ENCODE measurements around the gene PLEKHF1.
"Not testable (repeated sequence)": the region's sequence is repeated elsewhere in the genome, so short reads cannot be mapped to it uniquely, and the experiment has no call there.

Gene PLEKHF1

DNA sequence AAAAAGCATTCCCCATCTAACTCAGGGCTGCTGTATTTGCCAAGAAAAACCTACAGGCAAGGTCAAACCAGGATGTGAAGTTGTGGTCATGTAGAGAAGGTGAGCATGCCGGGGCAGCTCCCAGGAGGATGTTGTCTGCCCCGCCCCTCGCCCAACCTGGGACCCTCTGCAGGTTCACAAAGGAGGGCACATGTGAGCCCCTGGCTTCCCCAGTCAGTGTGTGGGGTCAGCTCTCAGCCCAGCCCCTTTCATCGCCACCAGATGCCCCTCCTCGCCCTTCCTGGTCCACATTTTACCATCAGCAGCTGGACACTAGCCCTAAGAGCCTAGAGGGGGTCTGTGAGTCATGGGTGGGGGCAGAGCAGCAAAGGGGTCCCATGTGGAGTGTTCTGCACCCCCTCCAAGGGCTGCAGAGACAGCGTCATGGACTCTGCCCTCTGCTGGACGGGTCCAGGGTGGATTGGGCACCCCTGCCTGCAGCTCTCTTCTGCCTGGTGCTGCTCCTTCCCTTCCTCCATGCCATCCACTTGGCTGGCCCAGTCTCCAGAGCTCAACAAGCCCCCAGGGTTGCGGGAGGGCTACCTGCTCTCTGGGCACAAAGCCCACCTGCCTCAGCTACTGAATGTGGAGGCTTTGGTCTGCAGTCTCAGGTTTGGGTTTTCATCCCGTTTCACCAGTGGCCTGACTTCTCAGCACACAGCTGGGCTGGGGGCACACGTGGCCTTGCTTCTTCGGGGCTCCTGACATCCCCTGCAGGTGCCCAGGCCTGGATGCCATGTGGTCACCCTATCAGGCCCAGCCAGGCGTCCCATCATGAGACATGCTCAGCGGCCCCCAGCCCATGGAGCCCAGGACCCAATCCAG, 3.7 kb downstream of the PLEKHF1 start:
- Histone ChIP-seq H3K36me3 (ENCODE audit: control insufficient read depth, insufficient read depth, low read length) (peaks cover 6% of the 10 kb centered on the region), H3K27me3 (replicated peaks; ENCODE audit: control insufficient read depth, insufficient read depth, low read length) (no peaks in the 10 kb centered on the region), H3K4me3 (replicated peaks; ENCODE audit: low read depth, low read length) (no peak overlapping the region)
- no peak for DNase-seq (ENCODE audit: extremely low read depth, insufficient read length)
- TF ChIP-seq, protein P1, sequence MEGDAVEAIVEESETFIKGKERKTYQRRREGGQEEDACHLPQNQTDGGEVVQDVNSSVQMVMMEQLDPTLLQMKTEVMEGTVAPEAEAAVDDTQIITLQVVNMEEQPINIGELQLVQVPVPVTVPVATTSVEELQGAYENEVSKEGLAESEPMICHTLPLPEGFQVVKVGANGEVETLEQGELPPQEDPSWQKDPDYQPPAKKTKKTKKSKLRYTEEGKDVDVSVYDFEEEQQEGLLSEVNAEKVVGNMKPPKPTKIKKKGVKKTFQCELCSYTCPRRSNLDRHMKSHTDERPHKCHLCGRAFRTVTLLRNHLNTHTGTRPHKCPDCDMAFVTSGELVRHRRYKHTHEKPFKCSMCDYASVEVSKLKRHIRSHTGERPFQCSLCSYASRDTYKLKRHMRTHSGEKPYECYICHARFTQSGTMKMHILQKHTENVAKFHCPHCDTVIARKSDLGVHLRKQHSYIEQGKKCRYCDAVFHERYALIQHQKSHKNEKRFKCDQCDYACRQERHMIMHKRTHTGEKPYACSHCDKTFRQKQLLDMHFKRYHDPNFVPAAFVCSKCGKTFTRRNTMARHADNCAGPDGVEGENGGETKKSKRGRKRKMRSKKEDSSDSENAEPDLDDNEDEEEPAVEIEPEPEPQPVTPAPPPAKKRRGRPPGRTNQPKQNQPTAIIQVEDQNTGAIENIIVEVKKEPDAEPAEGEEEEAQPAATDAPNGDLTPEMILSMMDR (IDR thresholded peaks at IDR 0.05; ENCODE audit: insufficient read depth, low read length, poor library complexity, severe bottlenecking): peak; percentile 46

DNA sequence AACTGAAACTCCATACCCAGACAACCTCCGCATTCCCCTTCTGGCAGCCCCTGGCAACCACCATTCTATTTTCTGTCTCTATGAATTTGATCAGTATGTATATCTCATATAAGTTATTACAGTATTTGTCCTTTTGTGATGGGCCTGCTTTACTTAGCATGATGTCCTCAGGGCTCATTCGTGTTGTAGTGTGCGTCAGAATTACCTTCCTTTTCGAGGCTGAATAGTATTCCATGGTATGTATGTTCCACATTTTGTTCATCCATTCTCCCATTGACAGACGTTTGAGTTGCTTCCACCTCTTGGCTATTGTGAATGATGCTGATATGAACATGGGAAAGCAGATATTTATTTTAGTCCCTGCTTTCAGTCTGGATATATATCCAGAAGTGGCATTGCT, 5.0 kb downstream of the PLEKHF1 start:
- H3K4me3 ChIP-seq (replicated peaks; ENCODE audit: low read depth, low read length): no peak overlapping the region
- TF ChIP-seq, protein P1 (IDR thresholded peaks at IDR 0.05; ENCODE audit: insufficient read depth, low read length, poor library complexity, severe bottlenecking): no peak
- no peaks in the 10 kb centered on the region for H3K27me3 ChIP-seq (replicated peaks; ENCODE audit: control insufficient read depth, insufficient read depth, low read length)
- peaks cover 18% of the 10 kb centered on the region for H3K36me3 ChIP-seq (ENCODE audit: control insufficient read depth, insufficient read depth, low read length)
- DNase-seq (ENCODE audit: extremely low read depth, insufficient read length): no peak

DNA sequence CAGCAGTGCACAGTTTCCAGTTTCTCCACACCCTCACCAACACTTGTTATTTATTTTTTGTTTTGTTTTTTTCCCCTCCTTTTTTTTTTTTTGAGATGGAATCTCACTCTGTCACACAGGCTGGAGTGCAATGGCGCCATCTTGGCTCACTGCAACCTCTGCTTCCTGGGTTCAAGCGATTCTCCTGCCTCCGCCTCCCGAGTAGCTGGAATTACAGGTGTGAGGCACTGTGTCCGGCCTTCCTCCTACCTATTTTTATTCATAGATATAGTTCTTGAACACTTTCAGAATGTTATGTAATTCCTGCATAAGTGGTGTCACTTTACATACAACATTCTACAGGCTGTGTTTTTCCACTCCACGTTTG, 5.7 kb downstream of the PLEKHF1 start:
- H3K27me3 ChIP-seq (replicated peaks; ENCODE audit: control insufficient read depth, insufficient read depth, low read length); H3K4me3 ChIP-seq (replicated peaks; ENCODE audit: low read depth, low read length); DNase-seq (ENCODE audit: extremely low read depth, insufficient read length): not testable (repeated sequence)
- peaks cover 23% of the 10 kb centered on the region for H3K36me3 ChIP-seq (ENCODE audit: control insufficient read depth, insufficient read depth, low read length)

DNA sequence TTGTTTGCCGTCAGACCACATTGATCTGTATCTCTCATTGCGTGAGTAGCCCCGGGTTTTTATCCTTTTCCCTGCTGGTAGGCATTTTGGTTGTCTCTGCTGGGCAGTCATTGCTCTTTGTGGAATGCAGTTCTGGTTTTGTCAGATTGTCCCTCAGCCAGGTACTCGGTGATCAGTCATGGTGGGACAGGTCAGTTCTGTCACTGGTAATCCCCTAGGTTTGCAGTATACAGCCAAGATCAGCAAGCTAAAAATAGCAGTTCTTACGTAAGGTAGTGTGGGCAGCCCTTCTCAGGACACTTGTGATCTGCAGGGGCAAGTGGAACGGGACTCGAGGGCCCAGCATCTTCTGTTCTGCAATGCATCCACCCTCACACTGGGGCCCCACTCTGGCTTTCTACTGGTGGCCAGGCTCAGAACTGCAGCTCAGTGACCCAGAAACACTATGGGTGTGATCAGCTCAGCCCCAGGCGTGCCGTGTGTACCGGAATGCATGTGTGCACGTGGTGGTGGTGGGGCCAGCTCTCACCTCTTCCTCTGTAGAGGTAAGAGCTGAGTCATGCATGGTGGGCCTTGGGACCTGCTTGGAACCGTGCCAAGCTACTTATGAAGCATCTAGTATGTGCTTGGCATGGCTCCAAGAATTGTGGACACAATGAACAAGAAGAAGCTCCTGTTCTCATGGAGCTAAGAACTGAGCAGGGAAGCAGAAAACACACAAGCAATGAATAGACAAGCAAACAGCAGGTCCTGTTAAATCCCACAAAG, 6.3 kb downstream of the PLEKHF1 start:
- H3K4me3 ChIP-seq (replicated peaks; ENCODE audit: low read depth, low read length): no peak overlapping the region; the same call in 1 of the 2 replicates
- peaks cover 24% of the 10 kb centered on the region for H3K36me3 ChIP-seq (ENCODE audit: control insufficient read depth, insufficient read depth, low read length)
- H3K27me3 ChIP-seq (replicated peaks; ENCODE audit: control insufficient read depth, insufficient read depth, low read length): no peaks in the 10 kb centered on the region
- peak; percentile 84 for DNase-seq (ENCODE audit: extremely low read depth, insufficient read length)
- TF ChIP-seq, protein P1 (IDR thresholded peaks at IDR 0.05; ENCODE audit: insufficient read depth, low read length, poor library complexity, severe bottlenecking): peak; percentile 66

DNA sequence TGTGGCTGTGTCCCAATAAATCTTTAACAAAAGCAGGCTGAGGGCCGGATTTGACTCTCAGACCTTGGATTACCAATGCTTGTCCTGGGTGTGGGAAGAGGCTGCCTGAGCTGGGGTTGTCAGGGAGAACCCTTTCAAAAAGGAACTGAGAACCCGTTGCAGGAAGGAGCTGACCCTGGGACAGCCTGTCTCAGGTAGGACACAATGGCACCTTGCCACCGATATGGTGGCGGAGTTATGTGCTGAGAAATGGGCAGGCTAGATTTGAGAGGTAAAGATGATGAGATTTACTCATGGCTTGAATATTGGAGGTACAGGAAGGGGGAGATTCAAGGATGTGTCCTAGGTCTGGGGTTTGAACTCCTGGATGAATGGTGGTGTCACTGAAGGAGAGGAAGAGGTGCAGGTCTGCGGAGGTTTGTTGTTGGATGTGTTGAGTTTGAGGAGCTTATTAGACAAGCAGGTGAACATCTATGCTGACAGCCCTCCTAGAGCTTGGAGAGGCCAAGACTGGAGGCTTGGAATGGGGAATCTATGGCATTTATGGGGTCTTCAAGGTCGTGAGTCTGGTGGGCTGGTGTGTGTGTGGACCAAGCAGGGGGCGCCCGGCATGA, 7.2 kb downstream of the PLEKHF1 start:
- TF ChIP-seq, protein P1 (IDR thresholded peaks at IDR 0.05; ENCODE audit: insufficient read depth, low read length, poor library complexity, severe bottlenecking): no peak
- Histone ChIP-seq H3K27me3 (replicated peaks; ENCODE audit: control insufficient read depth, insufficient read depth, low read length) (no peaks in the 10 kb centered on the region), H3K36me3 (ENCODE audit: control insufficient read depth, insufficient read depth, low read length) (peaks cover 29% of the 10 kb centered on the region), H3K4me3 (replicated peaks; ENCODE audit: low read depth, low read length) (peak overlapping the region; percentile 42)
- DNase-seq (ENCODE audit: extremely low read depth, insufficient read length): no peak

DNA sequence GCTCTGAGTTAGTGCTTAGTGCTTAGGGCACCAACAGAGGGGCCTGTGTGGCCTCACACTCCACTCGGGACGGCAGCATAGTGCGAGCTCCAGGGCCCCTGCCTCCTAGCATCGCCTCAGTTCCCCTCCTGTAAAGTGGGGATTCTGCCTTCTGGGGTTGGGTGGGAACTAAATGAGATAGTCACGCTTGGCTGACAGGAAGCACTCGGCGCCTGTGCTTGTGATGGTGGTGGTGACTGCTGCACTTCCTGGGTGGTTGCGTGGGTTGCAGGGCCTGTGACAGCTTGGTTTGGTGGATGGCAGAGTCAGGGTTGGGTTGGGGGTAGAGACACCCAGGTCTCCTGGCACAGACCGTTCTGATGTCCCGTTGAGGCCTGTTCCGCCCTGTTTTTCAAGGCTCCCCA, 7.7 kb downstream of the PLEKHF1 start:
- TF ChIP-seq, protein P1 (IDR thresholded peaks at IDR 0.05; ENCODE audit: insufficient read depth, low read length, poor library complexity, severe bottlenecking): no peak
- Histone ChIP-seq H3K4me3 (replicated peaks; ENCODE audit: low read depth, low read length) (peak overlapping the region; percentile 42), H3K36me3 (ENCODE audit: control insufficient read depth, insufficient read depth, low read length) (peaks cover 29% of the 10 kb centered on the region), H3K27me3 (replicated peaks; ENCODE audit: control insufficient read depth, insufficient read depth, low read length) (no peaks in the 10 kb centered on the region)
- DNase-seq (ENCODE audit: extremely low read depth, insufficient read length): peak; percentile 71
